Right lobe of liver (tissue), 4 donors: ENCODE measurements around the gene GRIA4.

ENCODE experiments used
- POLR2A ChIP-seq: fragments of 450-650 bp; IDR thresholded peaks from one replicate; pipeline ENCODE4 v1.6.1; 2017; ENCODE audit warnings: antibody characterized with exemption, mild to moderate bottlenecking
- TF ChIP-seq, protein P1 (sequence below), 4 donors: fragments of 200-600 bp in 3 of 4; fragments of 450-650 bp in 1 of 4; IDR thresholded peaks; one replicate each; pipeline versions ENCODE4 v1.5.1 to v1.8.0; 2016 to 2022; ENCODE audit warnings: antibody characterized with exemption in 4 of 4, mild to moderate bottlenecking in 2 of 4
- donor health status: DM: no; HTN: no; CAD: no.
- donor health status: DM: no; HTN: no; CAD: no.
- donor health status: DM: no; HTN: yes; CAD: no.

DNA sequence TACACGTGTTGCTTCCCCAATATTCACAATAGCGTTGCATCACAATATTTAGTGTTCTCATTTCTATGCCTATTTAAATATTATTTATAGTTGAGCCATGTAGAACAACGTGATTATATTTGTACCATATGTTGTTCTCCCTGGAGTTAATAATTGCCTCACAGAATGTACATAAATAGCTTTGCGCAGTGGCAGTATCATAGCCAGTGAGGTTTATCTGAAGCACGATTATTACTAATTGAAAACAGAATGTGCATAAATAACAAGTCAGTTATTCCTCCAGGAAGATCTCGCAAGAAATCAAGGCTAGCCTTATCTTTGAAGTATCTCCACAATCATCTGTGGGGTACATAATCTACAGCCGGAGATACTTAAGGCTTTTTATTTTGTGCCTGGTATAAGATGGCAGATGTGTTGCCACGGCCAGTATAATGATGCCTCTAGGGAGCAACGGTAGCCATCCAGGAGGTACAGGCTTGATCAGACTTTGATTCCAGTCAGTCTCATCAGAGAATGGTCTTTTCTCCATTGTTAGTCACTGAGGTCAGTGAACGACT lies 214.7 kb downstream of the GRIA4 start:
- TF ChIP-seq, protein P1, sequence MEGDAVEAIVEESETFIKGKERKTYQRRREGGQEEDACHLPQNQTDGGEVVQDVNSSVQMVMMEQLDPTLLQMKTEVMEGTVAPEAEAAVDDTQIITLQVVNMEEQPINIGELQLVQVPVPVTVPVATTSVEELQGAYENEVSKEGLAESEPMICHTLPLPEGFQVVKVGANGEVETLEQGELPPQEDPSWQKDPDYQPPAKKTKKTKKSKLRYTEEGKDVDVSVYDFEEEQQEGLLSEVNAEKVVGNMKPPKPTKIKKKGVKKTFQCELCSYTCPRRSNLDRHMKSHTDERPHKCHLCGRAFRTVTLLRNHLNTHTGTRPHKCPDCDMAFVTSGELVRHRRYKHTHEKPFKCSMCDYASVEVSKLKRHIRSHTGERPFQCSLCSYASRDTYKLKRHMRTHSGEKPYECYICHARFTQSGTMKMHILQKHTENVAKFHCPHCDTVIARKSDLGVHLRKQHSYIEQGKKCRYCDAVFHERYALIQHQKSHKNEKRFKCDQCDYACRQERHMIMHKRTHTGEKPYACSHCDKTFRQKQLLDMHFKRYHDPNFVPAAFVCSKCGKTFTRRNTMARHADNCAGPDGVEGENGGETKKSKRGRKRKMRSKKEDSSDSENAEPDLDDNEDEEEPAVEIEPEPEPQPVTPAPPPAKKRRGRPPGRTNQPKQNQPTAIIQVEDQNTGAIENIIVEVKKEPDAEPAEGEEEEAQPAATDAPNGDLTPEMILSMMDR (IDR thresholded peaks at IDR 0.05): no peak
- TF ChIP-seq POLR2A: no peak
